ENCODE measurements around the gene SV2B. TPM values are rescaled to one million over a fixed set of nuclear protein-coding genes. Genes with fewer than 3 reads are reported as not detected.

SV2B gene
- total RNA-seq, 4 donors from 2014 or later, result 0.42 to 2.3 (median 0.88) TPM

DNA sequence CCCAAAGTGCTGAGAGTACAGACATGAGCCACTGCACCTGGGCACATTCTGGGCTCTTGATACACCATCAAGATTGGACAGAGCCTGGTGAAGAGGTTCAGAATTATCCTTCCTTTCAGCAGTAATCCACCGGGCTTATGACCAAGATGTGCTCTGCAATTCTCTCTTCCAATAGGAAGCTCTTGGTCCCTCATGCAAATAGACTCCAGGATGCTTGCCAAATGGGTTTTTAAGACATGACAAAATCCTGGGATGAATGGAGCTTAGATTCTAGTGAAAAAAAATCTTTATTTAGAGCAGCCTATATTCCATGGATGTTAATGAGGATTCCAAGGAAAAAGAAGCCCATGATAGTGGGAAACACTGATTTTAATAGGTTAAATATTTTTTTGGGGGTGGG lies 119.1 kb downstream of the SV2B start:
- H3K4me3 ChIP-seq (ENCODE audit: low read depth, poor library complexity, severe bottlenecking), result no peak overlapping the region
- TF ChIP-seq, protein P1, sequence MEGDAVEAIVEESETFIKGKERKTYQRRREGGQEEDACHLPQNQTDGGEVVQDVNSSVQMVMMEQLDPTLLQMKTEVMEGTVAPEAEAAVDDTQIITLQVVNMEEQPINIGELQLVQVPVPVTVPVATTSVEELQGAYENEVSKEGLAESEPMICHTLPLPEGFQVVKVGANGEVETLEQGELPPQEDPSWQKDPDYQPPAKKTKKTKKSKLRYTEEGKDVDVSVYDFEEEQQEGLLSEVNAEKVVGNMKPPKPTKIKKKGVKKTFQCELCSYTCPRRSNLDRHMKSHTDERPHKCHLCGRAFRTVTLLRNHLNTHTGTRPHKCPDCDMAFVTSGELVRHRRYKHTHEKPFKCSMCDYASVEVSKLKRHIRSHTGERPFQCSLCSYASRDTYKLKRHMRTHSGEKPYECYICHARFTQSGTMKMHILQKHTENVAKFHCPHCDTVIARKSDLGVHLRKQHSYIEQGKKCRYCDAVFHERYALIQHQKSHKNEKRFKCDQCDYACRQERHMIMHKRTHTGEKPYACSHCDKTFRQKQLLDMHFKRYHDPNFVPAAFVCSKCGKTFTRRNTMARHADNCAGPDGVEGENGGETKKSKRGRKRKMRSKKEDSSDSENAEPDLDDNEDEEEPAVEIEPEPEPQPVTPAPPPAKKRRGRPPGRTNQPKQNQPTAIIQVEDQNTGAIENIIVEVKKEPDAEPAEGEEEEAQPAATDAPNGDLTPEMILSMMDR (IDR thresholded peaks at IDR 0.05), result no peak
- TF ChIP-seq POLR2A (IDR thresholded peaks at IDR 0.05), result no peak
- intact Hi-C loops (cut with DNase I; ENCODE audit: low total_unique reads), result no loop called here
- DNase-seq (ENCODE audit: low spot score in 2 of 2), result no peak
- 50 to 95% methylated on average over 1 of the region's 1 CpG for WGBS, 2 donors

DNA sequence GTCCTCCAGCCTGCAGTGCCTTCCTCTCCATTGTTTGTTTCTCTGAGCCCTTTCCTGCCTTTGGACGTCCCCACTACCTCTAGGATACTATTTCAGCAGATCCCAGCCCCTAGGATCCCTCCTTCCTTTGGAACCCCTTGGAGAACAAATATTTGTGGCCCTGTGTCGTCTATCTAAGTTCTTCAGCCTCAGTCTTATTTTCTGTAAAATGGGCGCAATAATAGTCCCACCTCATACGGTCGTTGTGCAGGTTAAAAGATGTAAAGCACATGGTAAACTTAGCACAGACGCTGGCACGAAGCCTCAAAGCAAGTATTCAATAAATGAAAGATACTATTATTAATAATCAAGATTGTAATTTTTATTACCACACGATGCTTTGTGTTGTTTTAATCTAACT lies 122.0 kb downstream of the SV2B start:
- TF ChIP-seq, protein P1 (IDR thresholded peaks at IDR 0.05), result no peak
- no peak for TF ChIP-seq POLR2A (IDR thresholded peaks at IDR 0.05)
- H3K4me3 ChIP-seq (ENCODE audit: low read depth, poor library complexity, severe bottlenecking), result no peak overlapping the region
- 87 to 90% methylated on average over 8 of the region's 8 CpGs for WGBS, 2 donors
- intact Hi-C loops (cut with DNase I; ENCODE audit: low total_unique reads), result loop anchor here (10.0 kb wide), 2 partner anchors 63 to 167 kb away; no protein-coding TSS in a partner anchor
- no peak for DNase-seq (ENCODE audit: low spot score in 2 of 2)

DNA sequence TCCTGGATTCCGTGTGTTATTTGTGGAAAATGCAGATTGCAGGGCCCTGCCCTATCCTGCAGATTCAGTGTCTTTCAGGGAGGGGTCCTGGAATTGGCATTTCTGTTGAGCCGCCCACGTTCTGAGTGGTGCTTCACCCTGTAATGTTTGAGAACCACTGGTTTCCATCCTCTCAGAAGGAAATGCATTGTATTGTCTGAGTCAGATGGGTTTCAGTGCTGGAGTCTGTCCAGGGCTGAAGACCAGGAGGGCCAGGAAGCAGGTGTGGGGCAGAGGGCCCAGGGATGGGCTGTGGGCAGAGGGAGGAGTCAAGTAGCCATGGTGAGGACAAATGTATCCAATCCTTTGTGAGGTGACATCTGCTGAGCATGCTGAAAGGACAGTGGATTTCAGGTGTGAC lies 123.8 kb downstream of the SV2B start:
- DNase-seq (ENCODE audit: low spot score in 2 of 2), result no peak
- no peak for TF ChIP-seq POLR2A (IDR thresholded peaks at IDR 0.05)
- TF ChIP-seq, protein P1 (IDR thresholded peaks at IDR 0.05), result no peak
- intact Hi-C loops (cut with DNase I; ENCODE audit: low total_unique reads), result loop anchor here (10.0 kb wide), 2 partner anchors 61 to 169 kb away; no protein-coding TSS in a partner anchor
- H3K4me3 ChIP-seq (ENCODE audit: low read depth, poor library complexity, severe bottlenecking), result no peak overlapping the region
- 67 to 75% methylated on average over 3 of the region's 3 CpGs for WGBS, 2 donors

DNA sequence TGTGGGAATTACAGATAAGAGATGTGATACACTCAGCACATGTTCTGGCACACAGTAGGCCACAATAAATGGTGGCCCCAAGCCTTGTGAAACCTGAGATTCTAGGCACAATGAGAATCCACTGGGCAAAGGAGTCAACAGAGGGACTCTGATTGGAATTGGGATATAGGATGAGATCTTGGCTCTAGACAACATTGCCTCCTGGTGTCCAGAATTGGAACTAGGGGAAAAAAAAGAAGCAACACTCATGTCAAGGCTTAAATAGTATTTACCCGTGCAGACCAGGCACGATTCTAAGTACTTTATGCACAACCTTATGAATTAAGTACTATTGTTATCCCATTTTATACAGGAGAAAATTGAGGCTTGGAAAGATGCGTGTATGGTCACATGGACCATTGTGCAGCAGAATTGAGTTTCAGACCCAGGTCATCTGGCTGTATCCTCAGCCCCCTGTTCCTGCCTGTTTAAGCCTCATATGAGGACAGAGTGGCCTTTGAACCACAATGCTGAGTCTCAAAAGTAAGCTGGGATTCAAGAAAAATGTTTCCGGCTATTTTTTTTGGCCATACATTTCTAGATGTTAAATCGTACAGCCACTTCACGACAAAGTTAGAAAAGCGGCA lies 124.8 kb downstream of the SV2B start:
- no peak for DNase-seq (ENCODE audit: low spot score in 2 of 2)
- intact Hi-C loops (cut with DNase I; ENCODE audit: low total_unique reads), result loop anchor here (10.0 kb wide), 2 partner anchors 60 to 170 kb away; no protein-coding TSS in a partner anchor
- no peak overlapping the region for H3K4me3 ChIP-seq (ENCODE audit: low read depth, poor library complexity, severe bottlenecking)
- WGBS, 2 donors, result 62 to 68% methylated on average over 7 of the region's 7 CpGs
- TF ChIP-seq, protein P1 (IDR thresholded peaks at IDR 0.05), result no peak
- TF ChIP-seq POLR2A (IDR thresholded peaks at IDR 0.05), result no peak

DNA sequence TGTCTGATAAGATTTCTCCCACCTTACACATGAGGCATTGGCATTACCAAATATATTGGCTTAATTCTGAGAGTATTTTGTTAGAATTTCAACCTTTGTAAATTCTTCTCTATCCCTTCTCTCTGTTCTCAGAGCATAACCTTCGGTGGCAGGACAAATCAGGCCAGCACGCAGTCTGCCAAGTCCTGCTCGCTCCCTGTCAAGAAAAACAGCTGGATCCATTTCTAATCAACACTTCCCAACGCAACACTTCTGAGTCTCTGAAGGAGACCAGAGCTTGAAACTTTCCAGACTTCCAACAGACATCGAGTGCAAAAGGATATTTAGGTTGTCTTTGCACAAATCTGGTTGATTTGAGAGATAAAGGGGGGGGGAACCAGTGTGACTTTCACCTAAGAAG lies 125.7 kb downstream of the SV2B start:
- 79 to 84% methylated on average over 5 of the region's 5 CpGs for WGBS, 2 donors
- intact Hi-C loops (cut with DNase I; ENCODE audit: low total_unique reads), result loop anchor here (10.0 kb wide), 2 partner anchors 59 to 171 kb away; no protein-coding TSS in a partner anchor

More for the DNA sequence above, 125.7 kb downstream of the SV2B start:
- TF ChIP-seq, protein P1 (IDR thresholded peaks at IDR 0.05), result no peak
- no peak for DNase-seq (ENCODE audit: low spot score in 2 of 2)
- no peak overlapping the region for H3K4me3 ChIP-seq (ENCODE audit: low read depth, poor library complexity, severe bottlenecking)

All from lower leg skin (tissue), 4 donors.